GM20000 (cell line): ENCODE data around the gene UBE2G1.

Experiments
- DNase-seq: peaks from one replicate; pipeline ENCODE4 v3.0.0; 2012; ENCODE audit warnings: low spot score
- CTCF ChIP-seq: IDR thresholded peaks from 2 replicates; pipeline ENCODE4 v1.5.1; 2012; ENCODE audit warnings: mild to moderate bottlenecking, control low read depth; ENCODE audit errors: extremely low read depth, missing control alignments

The UBE2G1 gene

DNA sequence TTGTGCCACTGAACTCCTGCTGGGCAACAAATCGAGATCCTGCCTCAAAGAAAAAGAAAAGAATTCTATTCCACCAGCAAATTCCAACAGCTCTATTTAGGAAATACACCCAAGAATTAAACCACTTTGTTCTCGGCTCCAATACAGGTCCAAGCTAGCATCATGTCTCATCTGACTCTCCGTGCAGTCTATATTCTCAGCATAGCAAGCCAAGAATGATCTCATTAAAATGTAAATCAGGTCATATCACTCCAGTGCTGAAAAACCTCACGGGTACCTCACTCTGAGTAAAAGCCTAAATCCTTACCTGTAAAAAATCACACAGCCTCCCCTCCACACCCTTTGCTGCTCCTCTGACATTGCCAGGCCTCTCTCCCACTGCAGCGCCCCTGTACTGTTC lies 23.9 kb downstream of the UBE2G1 start:
- no peak for DNase-seq

DNA sequence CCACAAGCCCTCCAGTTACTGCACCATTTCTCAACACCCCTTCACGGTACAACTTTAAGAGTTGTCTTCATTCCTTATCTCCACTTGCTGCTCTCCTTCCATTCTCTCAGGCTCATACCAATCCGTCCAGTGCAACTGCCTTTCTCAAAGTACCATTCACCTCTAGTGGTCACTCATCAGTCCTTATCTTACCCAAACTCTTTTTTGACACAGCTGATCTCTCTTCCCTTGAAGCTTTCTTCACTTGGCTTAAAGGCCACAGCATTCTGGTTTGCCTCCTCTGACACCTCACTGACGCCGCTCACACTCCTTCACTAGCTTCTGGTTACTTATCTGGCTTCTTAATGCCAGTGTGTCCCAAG lies 24.9 kb downstream of the UBE2G1 start:
- no peak for DNase-seq
- no peak for TF ChIP-seq CTCF

More for the DNA sequence above, 23.9 kb downstream of the UBE2G1 start:
- TF ChIP-seq CTCF, result no peak

- TF ChIP-seq CTCF, result no peak
- peak; percentile 35 for DNase-seq
Measured at GRCh38 chr17:4340914-4341615, 25.4 kb downstream of the UBE2G1 start.

- TF ChIP-seq CTCF, result no peak
- DNase-seq, result no peak
Measured at GRCh38 chr17:4334776-4335584, 31.5 kb downstream of the UBE2G1 start.

DNA sequence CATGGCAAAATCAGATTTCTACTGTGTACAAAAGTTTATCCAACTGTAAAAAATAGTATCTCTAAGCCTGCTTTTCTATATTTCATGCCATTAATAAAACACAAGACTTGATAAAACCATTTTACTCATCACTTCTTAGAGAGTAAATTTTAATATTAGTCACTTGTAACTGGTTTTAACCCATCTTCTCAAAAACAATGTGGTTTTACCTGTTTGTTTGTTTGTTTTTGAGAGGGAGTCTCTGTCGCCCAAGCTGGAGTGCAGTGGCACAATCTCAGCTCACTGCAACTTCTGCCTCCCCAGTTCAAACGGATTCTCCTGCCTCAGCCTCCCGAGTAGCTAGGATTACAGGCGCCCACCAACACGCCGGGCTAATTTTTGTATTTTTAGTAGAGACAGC lies 32.1 kb downstream of the UBE2G1 start:
- no peak for DNase-seq
- no peak for TF ChIP-seq CTCF

DNA sequence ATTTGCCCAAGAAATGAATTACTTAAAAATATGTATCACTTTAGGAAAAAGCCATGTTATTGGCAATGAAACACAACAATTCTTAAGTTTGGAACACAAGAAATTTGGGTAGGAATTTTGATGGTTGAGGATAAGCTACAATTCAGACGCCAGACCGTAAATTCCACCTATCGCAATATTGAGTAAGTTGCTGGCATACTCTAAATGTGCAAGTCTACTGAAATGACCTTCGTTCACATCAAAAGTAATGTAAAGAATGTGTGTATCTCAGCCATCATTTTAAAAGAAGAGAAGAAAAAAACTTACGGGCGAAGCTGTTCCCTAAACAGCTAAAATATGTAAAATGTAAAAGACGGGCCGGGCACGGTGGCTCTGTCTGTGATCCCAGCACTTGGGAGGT lies 33.4 kb downstream of the UBE2G1 start:
- TF ChIP-seq CTCF, result no peak
- DNase-seq, result no peak

GRCh38 chr17:4332296-4332970 lies 34.0 kb downstream of the UBE2G1 start:
- no peak for DNase-seq
- TF ChIP-seq CTCF, result no peak
